ENCODE measurements around the gene COX7B2.
A peak's percentile ranks its signal among the peaks of the same experiment; 100 is the strongest.

COX7B2 gene

DNA sequence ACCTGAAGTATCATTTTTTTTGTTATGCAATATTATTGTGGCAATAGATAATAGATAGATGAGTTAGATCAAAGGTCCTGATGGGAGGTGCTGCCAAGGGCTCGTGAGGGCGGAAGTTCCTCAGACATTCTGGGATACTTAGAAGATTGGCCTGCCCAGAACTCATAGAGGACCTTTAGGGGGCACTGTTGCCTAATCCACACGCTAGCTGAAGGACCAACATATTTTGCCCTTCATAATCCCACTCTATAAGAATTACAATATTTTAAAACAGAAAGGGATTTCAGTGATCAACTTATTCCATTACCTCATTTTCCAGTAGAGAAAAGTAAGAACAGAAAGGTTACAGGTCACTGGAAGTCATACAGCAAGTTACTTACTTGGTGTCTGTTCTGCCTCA, 22.9 kb upstream of the COX7B2 start:
- Histone ChIP-seq H3K36me3 (ENCODE audit: insufficient read depth, insufficient read length, low read length) (no peaks in the 10 kb centered on the region), H3K9me3 (ENCODE audit: insufficient read depth, low read length) (no peaks in the 10 kb centered on the region), H3K4me1 (ENCODE audit: insufficient read depth, insufficient read length) (no peaks in the 10 kb centered on the region), H3K4me3 (ENCODE audit: insufficient read length, low read depth) (no peak overlapping the region), H3K9ac (ENCODE audit: insufficient read length, low read depth) (no peak overlapping the region), H3K27me3 (ENCODE audit: insufficient read depth, insufficient read length) (no peaks in the 10 kb centered on the region)
- TF ChIP-seq ZNF274 (IDR thresholded peaks at IDR 0.05; ENCODE audit: low read depth, low read length) (no peak), SUZ12 (IDR thresholded peaks at IDR 0.05; ENCODE audit: extremely low read depth, insufficient read depth, insufficient read length) (no peak)
- peak; percentile 22 for DNase-seq (ENCODE audit: low read depth, low spot score)

DNA sequence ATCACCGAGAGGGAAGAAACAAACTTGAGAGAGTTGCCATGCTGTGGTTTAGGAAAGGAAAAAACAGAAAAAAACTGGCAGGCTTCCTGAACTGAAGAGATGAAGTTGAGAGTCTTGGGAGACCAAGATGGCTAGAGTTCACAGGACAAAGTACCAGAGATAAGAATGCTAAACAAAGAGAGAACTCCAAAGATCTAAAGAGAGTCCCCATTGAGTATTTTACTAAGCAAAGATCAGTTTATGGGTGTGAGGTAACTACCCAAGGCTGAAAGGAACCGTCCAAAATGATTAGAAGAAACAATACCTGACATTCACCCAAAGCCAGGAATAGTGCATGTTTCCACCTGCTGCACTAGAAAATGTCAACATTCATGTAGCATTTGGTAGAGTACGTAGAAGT, 21.8 kb upstream of the COX7B2 start:
- no peaks in the 10 kb centered on the region for H3K36me3 ChIP-seq (ENCODE audit: insufficient read depth, insufficient read length, low read length)
- no peaks in the 10 kb centered on the region for H3K27me3 ChIP-seq (ENCODE audit: insufficient read depth, insufficient read length)
- no peak for TF ChIP-seq YY1 (IDR thresholded peaks at IDR 0.05; ENCODE audit: insufficient read depth, insufficient read length)
- TF ChIP-seq ZNF274 (IDR thresholded peaks at IDR 0.05; ENCODE audit: low read depth, low read length), result no peak
- TF ChIP-seq SUZ12 (IDR thresholded peaks at IDR 0.05; ENCODE audit: extremely low read depth, insufficient read depth, insufficient read length), result no peak
- no peak for DNase-seq (ENCODE audit: low read depth, low spot score)
- H3K9ac ChIP-seq (ENCODE audit: insufficient read length, low read depth), result no peak overlapping the region
- H3K9me3 ChIP-seq (ENCODE audit: insufficient read depth, low read length), result no peaks in the 10 kb centered on the region
- no peak overlapping the region for H3K4me3 ChIP-seq (ENCODE audit: insufficient read length, low read depth)
- no peaks in the 10 kb centered on the region for H3K4me1 ChIP-seq (ENCODE audit: insufficient read depth, insufficient read length)

DNA sequence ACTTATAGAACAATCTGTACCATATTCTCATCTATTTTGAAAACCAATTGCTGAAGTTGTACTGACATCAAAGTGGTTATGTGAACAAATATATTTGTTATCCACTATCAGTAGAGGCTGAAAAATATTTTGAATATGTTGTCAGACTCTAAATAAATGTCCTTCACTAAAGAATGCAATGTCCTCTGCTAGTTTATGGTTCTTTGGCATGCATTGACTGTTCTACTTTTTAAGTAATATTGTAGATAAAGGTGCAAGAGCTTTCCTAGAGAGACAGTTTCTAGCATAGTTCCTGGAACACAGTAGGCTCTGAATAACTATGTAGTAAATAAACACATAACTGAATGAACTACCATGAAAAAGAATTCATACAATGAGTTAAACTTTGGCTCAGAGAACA, 18.2 kb upstream of the COX7B2 start:
- H3K27me3 ChIP-seq (ENCODE audit: insufficient read depth, insufficient read length), result no peaks in the 10 kb centered on the region
- H3K4me3 ChIP-seq (ENCODE audit: insufficient read length, low read depth), result no peak overlapping the region
- DNase-seq (ENCODE audit: low read depth, low spot score), result no peak

DNA sequence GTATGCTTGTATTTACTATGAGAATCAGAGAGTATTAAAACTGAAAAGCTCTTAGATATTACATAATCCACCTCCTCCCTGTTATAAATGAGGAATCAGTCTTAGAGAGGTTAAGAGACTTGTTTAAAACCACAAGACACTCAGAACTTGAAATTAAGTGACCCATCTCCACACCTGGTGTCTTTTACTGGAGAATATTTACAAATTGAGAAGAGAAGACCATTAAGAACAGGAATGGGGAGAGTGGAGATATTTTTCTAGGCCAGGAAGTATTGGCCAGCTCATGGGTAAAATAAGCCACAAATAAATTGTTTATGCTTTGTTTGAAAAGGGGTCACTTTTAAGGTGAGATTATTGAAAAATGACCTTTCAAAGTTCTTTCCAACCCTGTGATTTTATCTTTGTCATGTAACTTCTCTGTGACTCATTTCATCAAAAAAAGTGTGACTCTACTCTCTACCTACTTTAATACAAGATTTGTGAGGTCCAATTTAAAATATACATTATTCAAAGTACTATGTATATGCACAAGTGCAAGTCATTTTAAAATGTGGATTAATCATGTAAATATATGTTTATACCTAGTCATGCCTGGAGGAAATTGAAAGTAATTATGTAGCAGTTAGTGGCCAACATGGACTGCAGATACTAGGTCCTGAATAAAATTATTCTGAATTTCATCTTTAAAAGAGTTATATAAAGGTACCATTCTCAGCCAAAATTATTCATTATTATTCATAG, 15.9 kb upstream of the COX7B2 start:
- no peak for TF ChIP-seq YY1 (IDR thresholded peaks at IDR 0.05; ENCODE audit: insufficient read depth, insufficient read length)
- TF ChIP-seq ZNF274 (IDR thresholded peaks at IDR 0.05; ENCODE audit: low read depth, low read length), result no peak
- no peak for TF ChIP-seq SUZ12 (IDR thresholded peaks at IDR 0.05; ENCODE audit: extremely low read depth, insufficient read depth, insufficient read length)
- H3K4me3 ChIP-seq (ENCODE audit: insufficient read length, low read depth), result no peak overlapping the region
- no peaks in the 10 kb centered on the region for H3K4me1 ChIP-seq (ENCODE audit: insufficient read depth, insufficient read length)
- H3K9ac ChIP-seq (ENCODE audit: insufficient read length, low read depth), result no peak overlapping the region
- no peaks in the 10 kb centered on the region for H3K9me3 ChIP-seq (ENCODE audit: insufficient read depth, low read length)
- no peaks in the 10 kb centered on the region for H3K27me3 ChIP-seq (ENCODE audit: insufficient read depth, insufficient read length)
- H3K36me3 ChIP-seq (ENCODE audit: insufficient read depth, insufficient read length, low read length), result no peaks in the 10 kb centered on the region
- no peak for DNase-seq (ENCODE audit: low read depth, low spot score)

More for the DNA sequence above, 18.2 kb upstream of the COX7B2 start:
- Histone ChIP-seq H3K9me3 (ENCODE audit: insufficient read depth, low read length) (no peaks in the 10 kb centered on the region), H3K4me1 (ENCODE audit: insufficient read depth, insufficient read length) (no peaks in the 10 kb centered on the region), H3K36me3 (ENCODE audit: insufficient read depth, insufficient read length, low read length) (no peaks in the 10 kb centered on the region), H3K9ac (ENCODE audit: insufficient read length, low read depth) (no peak overlapping the region)
- no peak for TF ChIP-seq ZNF274 (IDR thresholded peaks at IDR 0.05; ENCODE audit: low read depth, low read length)
- no peak for TF ChIP-seq YY1 (IDR thresholded peaks at IDR 0.05; ENCODE audit: insufficient read depth, insufficient read length)
- no peak for TF ChIP-seq SUZ12 (IDR thresholded peaks at IDR 0.05; ENCODE audit: extremely low read depth, insufficient read depth, insufficient read length)

DNA sequence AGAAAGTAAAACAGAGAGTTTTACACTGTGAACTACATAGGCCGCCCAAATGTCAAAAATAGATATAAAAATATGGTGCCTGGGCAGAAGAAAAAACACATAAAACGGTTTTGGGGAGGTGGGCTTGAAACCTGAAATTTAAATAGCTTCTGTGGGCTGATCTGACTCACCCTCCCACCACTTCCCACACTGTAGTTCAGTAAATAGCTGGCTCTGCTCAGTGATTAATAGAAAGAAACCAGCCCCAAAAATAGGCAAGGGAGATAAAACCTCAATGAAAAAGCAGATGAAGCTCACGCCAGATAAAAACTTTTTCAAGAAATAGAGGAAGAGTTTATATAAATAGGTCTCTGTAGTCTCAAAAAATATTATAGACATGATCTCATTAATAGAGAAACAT, 13.2 kb upstream of the COX7B2 start:
- H3K4me3 ChIP-seq (ENCODE audit: insufficient read length, low read depth), result no peak overlapping the region
- H3K4me1 ChIP-seq (ENCODE audit: insufficient read depth, insufficient read length), result no peaks in the 10 kb centered on the region
- H3K36me3 ChIP-seq (ENCODE audit: insufficient read depth, insufficient read length, low read length), result no peaks in the 10 kb centered on the region
- H3K9me3 ChIP-seq (ENCODE audit: insufficient read depth, low read length), result no peaks in the 10 kb centered on the region
- no peak overlapping the region for H3K9ac ChIP-seq (ENCODE audit: insufficient read length, low read depth)
- no peak for DNase-seq (ENCODE audit: low read depth, low spot score)
- TF ChIP-seq SUZ12 (IDR thresholded peaks at IDR 0.05; ENCODE audit: extremely low read depth, insufficient read depth, insufficient read length) (no peak), ZNF274 (IDR thresholded peaks at IDR 0.05; ENCODE audit: low read depth, low read length) (no peak), YY1 (IDR thresholded peaks at IDR 0.05; ENCODE audit: insufficient read depth, insufficient read length) (no peak)
- H3K27me3 ChIP-seq (ENCODE audit: insufficient read depth, insufficient read length), result no peaks in the 10 kb centered on the region

DNA sequence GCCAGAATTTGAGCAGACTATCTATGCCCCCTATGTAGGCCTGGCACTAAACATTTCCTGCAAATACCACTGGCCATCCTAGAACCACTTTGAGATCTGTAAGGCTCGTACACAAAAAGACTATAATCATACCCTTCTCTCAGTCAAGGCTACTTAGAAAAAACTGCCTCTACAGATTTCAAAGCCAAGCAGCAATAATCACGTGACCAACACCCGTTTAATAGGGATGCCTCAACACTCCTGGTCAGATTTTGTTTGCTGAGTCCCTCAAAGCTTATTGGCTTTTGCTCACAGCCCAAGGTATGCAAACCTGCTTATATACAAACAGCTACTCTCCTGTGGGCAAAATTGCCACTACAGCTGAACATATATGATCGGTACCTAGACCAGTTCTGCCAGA, 897 bp downstream of the COX7B2 start:
- DNase-seq (ENCODE audit: low read depth, low spot score), result no peak
- H3K36me3 ChIP-seq (ENCODE audit: insufficient read depth, insufficient read length, low read length), result no peaks in the 10 kb centered on the region
- no peaks in the 10 kb centered on the region for H3K4me1 ChIP-seq (ENCODE audit: insufficient read depth, insufficient read length)
- H3K4me3 ChIP-seq (ENCODE audit: insufficient read length, low read depth), result no peak overlapping the region
- no peaks in the 10 kb centered on the region for H3K9me3 ChIP-seq (ENCODE audit: insufficient read depth, low read length)
- H3K9ac ChIP-seq (ENCODE audit: insufficient read length, low read depth), result no peak overlapping the region
- TF ChIP-seq YY1 (IDR thresholded peaks at IDR 0.05; ENCODE audit: insufficient read depth, insufficient read length) (no peak), SUZ12 (IDR thresholded peaks at IDR 0.05; ENCODE audit: extremely low read depth, insufficient read depth, insufficient read length) (no peak), ZNF274 (IDR thresholded peaks at IDR 0.05; ENCODE audit: low read depth, low read length) (no peak)
- no peaks in the 10 kb centered on the region for H3K27me3 ChIP-seq (ENCODE audit: insufficient read depth, insufficient read length)

DNA sequence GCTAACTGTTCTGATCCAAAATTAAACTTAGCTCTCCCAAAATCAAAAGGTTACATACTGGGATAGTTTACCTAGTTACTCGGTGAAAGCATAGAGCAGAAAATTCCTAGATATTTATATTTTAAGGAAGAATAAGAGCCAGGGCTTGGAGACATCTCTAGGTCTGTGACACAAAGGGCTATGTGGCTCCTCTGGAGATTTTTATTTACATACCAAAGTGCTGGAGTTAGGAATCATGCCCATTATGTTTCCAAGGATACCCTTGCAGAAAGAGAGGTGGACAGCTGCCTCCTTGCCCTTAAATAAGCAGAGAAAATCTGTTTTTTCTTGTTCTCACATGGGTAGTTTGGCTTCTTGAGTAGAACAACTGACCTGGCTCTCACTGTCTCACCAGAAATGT, 9.0 kb downstream of the COX7B2 start:
- H3K9me3 ChIP-seq (ENCODE audit: insufficient read depth, low read length), result no peaks in the 10 kb centered on the region
- no peak for DNase-seq (ENCODE audit: low read depth, low spot score)
- no peak overlapping the region for H3K9ac ChIP-seq (ENCODE audit: insufficient read length, low read depth)
- no peaks in the 10 kb centered on the region for H3K27me3 ChIP-seq (ENCODE audit: insufficient read depth, insufficient read length)
- no peak overlapping the region for H3K4me3 ChIP-seq (ENCODE audit: insufficient read length, low read depth)
- no peaks in the 10 kb centered on the region for H3K36me3 ChIP-seq (ENCODE audit: insufficient read depth, insufficient read length, low read length)
- no peaks in the 10 kb centered on the region for H3K4me1 ChIP-seq (ENCODE audit: insufficient read depth, insufficient read length)
- TF ChIP-seq YY1 (IDR thresholded peaks at IDR 0.05; ENCODE audit: insufficient read depth, insufficient read length), result no peak
- TF ChIP-seq ZNF274 (IDR thresholded peaks at IDR 0.05; ENCODE audit: low read depth, low read length), result no peak
- no peak for TF ChIP-seq SUZ12 (IDR thresholded peaks at IDR 0.05; ENCODE audit: extremely low read depth, insufficient read depth, insufficient read length)
